Hepatocyte (in vitro differentiated cells): ENCODE measurements around the gene DSCAM.

Experiments
- EZH2 ChIP-seq: fragments of 200-600 bp; sonication (generic); IDR thresholded peaks from 2 replicates; pipeline ENCODE4 v1.6.1; 2016; ENCODE audit warnings: antibody characterized with exemption, mild to moderate bottlenecking, borderline replicate concordance
- TF ChIP-seq, protein P1 (sequence below): fragments of 200-600 bp; sonication (generic); IDR thresholded peaks from 2 replicates; pipeline ENCODE4 v1.5.1; 2016; ENCODE audit warnings: antibody characterized with exemption, mild to moderate bottlenecking; ENCODE audit not compliant: poor library complexity

- TF ChIP-seq, protein P1, sequence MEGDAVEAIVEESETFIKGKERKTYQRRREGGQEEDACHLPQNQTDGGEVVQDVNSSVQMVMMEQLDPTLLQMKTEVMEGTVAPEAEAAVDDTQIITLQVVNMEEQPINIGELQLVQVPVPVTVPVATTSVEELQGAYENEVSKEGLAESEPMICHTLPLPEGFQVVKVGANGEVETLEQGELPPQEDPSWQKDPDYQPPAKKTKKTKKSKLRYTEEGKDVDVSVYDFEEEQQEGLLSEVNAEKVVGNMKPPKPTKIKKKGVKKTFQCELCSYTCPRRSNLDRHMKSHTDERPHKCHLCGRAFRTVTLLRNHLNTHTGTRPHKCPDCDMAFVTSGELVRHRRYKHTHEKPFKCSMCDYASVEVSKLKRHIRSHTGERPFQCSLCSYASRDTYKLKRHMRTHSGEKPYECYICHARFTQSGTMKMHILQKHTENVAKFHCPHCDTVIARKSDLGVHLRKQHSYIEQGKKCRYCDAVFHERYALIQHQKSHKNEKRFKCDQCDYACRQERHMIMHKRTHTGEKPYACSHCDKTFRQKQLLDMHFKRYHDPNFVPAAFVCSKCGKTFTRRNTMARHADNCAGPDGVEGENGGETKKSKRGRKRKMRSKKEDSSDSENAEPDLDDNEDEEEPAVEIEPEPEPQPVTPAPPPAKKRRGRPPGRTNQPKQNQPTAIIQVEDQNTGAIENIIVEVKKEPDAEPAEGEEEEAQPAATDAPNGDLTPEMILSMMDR, result no peak
- no peak for TF ChIP-seq EZH2
Measured at GRCh38 chr21:40187244-40187643, 659.7 kb downstream of the DSCAM start.
